BJ (cell line): ENCODE measurements around the gene ATP7A. TPM values are rescaled to one million over a fixed set of nuclear protein-coding genes. Genes with fewer than 3 reads are reported as not detected.
"Not testable (repeated sequence)": the region's sequence is repeated elsewhere in the genome, so short reads cannot be mapped to it uniquely, and the experiment has no call there.

Experiments used
- CTCF ChIA-PET: fragments of 350-600 bp; formaldehyde crosslinking; extraction: SDS; loops from one replicate; lab custom pipeline; 2021; ENCODE audit warnings: antibody characterized with exemption, inconsistent platforms; lab: Yijun Ruan, JAX
- POLR2A ChIA-PET: fragments of 300-600 bp; sonication (Branson Sonifier 250); formaldehyde crosslinking; extraction: SDS; loops from one replicate; lab custom pipeline; 2021; ENCODE audit warnings: antibody characterized with exemption; lab: Charles Lee
- DNase-seq: peaks from one replicate; pipeline ENCODE4 v3.0.0-alpha.2; 2011; ENCODE audit warnings: low read depth
- H3K27me3 ChIP-seq: 2 replicates; pipeline ENCODE4 v1.6.0; 2011; ENCODE audit warnings: low read length; ENCODE audit not compliant: control insufficient read depth, insufficient read depth
- H3K36me3 ChIP-seq: 2 replicates; pipeline ENCODE4 v1.5.1; 2011; ENCODE audit warnings: low read length; ENCODE audit not compliant: control insufficient read depth, insufficient read depth
- H3K4me3 ChIP-seq: 2 replicates; pipeline ENCODE4 v1.5.1; 2011; ENCODE audit warnings: low read depth, mild to moderate bottlenecking, control low read depth, low read length
- CTCF ChIP-seq: IDR thresholded peaks from 2 replicates; pipeline ENCODE4 v1.5.1; 2011; ENCODE audit warnings: low read depth, mild to moderate bottlenecking, control low read depth, inconsistent platforms, low read length, moderate library complexity; ENCODE audit not compliant: insufficient read depth
- polyA plus RNA-seq: library from polyadenylated mRNA; depleted of rRNA; stranded (reverse); fragments of >200 nt; gene quantifications from 2 replicates; pipeline ENCODE4 v1.2.3, GENCODE V29; 2011

The ATP7A gene
- polyA plus RNA-seq, 1 experiment = 2.4 TPM

GRCh38 chrX:78071331-78071730 lies 160.8 kb downstream of the ATP7A start:
- no peaks in the 10 kb centered on the region for H3K27me3 ChIP-seq
- no peak for DNase-seq
- ChIA-PET POLR2A (no interaction called here), CTCF (interaction anchor here (0.7 kb wide), 1 partner anchor 9 kb away, joined by 3 read pairs; no protein-coding TSS in a partner anchor)
- H3K36me3 ChIP-seq = no peaks in the 10 kb centered on the region
- H3K4me3 ChIP-seq = no peak overlapping the region
- no peak for TF ChIP-seq CTCF

- H3K36me3 ChIP-seq, DNase-seq, H3K27me3 ChIP-seq, H3K4me3 ChIP-seq, POLR2A ChIA-PET: not testable (repeated sequence)
- CTCF ChIA-PET = interaction anchor here (2.2 kb wide), 1 partner anchor 19 kb away, joined by 7 read pairs; no protein-coding TSS in a partner anchor
Measured at GRCh38 chrX:78073147-78074077, 162.9 kb downstream of the ATP7A start.

GRCh38 chrX:78074088-78074487 lies 163.6 kb downstream of the ATP7A start:
- ChIA-PET POLR2A (no interaction called here), CTCF (interaction anchor here (2.2 kb wide), 1 partner anchor 18 kb away, joined by 7 read pairs; no protein-coding TSS in a partner anchor)
- no peak for DNase-seq
- no peak overlapping the region for H3K4me3 ChIP-seq
- H3K36me3 ChIP-seq = no peaks in the 10 kb centered on the region
- H3K27me3 ChIP-seq = no peaks in the 10 kb centered on the region
- no peak for TF ChIP-seq CTCF

- H3K4me3 ChIP-seq = no peak overlapping the region
- ChIA-PET POLR2A (no interaction called here), CTCF (no interaction called here)
Measured at GRCh38 chrX:78075787-78076389, 165.4 kb downstream of the ATP7A start.

GRCh38 chrX:78081413-78081812 lies 170.9 kb downstream of the ATP7A start:
- H3K4me3 ChIP-seq, H3K36me3 ChIP-seq, DNase-seq, H3K27me3 ChIP-seq, CTCF ChIA-PET, POLR2A ChIA-PET: not testable (repeated sequence)

More at GRCh38 chrX:78075787-78076389, 165.4 kb downstream of the ATP7A start:
- Histone ChIP-seq H3K27me3 (no peaks in the 10 kb centered on the region), H3K36me3 (no peaks in the 10 kb centered on the region)
- no peak for TF ChIP-seq CTCF
- no peak for DNase-seq

GRCh38 chrX:78092296-78092695 lies 181.8 kb downstream of the ATP7A start:
- POLR2A ChIA-PET = no interaction called here
- no peak overlapping the region for H3K4me3 ChIP-seq
- CTCF ChIA-PET = interaction anchor here (0.9 to 1.5 kb wide), 6 partner anchors 8 to 937 kb away, joined by 3 to 7 read pairs (median 6); partner anchors contain the start of gene ATP7A
- H3K27me3 ChIP-seq = no peaks in the 10 kb centered on the region
- peak; percentile 4 for DNase-seq
- H3K36me3 ChIP-seq = no peaks in the 10 kb centered on the region
- TF ChIP-seq CTCF = peak; percentile 57
